Measurements from ENCODE around the gene XKR7. TPM values are rescaled to one million over a fixed set of nuclear protein-coding genes. Genes with fewer than 3 reads are reported as not detected.

XKR7 gene
- total and polyA plus RNA-seq, 10 of the 15 experiments (the other 5 are each of a cell fraction or from before 2014, with no cell fraction given): not detected

DNA sequence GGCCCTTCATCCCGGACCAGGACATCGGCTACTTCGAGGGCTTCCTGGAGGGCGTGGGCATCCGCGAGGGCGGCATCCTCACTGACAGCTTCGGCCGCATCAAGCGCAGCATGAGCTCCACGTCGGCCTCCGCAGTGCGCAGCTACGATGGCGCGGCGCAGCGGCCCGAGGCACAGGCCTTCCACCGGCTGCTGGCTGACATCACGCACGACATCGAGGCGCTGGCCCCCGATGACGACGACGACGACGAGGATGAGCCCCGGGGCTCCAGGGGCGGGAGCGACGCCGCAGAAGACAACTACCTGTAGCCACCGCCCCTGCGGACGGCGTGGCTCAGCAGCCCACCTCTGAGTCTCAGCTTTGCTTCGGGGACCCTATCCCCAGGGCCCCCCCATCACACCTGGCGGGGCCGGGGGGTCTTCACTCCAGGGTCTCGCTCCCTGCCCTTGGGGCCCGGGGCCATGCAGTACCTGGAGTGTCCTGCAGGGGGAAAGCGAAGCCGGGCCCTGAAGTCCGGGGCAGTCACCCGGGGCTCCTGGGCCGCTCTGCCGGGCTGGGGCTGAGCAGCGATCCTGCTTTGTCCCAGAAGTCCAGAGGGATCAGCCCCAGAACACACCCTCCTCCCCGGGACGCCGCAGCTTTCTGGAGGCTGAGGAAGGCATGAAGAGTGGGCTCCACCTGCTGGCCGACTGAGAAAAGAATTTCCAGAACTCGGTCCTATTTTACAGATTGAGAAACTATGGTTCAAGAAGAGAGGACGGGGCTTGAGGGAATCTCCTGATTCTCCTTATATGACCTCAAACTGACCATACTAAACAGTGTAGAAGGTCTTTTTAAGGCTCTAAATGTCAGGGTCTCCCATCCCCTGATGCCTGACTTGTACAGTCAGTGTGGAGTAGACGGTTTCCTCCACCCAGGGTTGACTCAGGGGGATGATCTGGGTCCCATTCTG is 63.3 kb downstream of the XKR7 start (continued):
- no peak for TF ChIP-seq SMAD5 (IDR thresholded peaks at IDR 0.05; ENCODE audit: low read depth)
- no peak for TF ChIP-seq RAD51 (IDR thresholded peaks at IDR 0.05)
- TF ChIP-seq JUND (IDR thresholded peaks at IDR 0.05; ENCODE audit: low read depth, low read length): no peak
- TF ChIP-seq ATF7 (IDR thresholded peaks at IDR 0.05; ENCODE audit: low read depth): no peak
- no peak for TF ChIP-seq TCF7 (IDR thresholded peaks at IDR 0.05; ENCODE audit: borderline replicate concordance)
- no peak for TF ChIP-seq CHD1 (IDR thresholded peaks at IDR 0.05; ENCODE audit: low read depth, low read length)
- TF ChIP-seq ZZZ3 (IDR thresholded peaks at IDR 0.05; ENCODE audit: control insufficient read depth, insufficient read length, low read depth): no peak
- no peak for TF ChIP-seq SIX5 (IDR thresholded peaks at IDR 0.05; ENCODE audit: low read depth, low read length, severe bottlenecking)
- TF ChIP-seq JUNB (IDR thresholded peaks at IDR 0.05): no peak
- no peak for TF ChIP-seq MYB (IDR thresholded peaks at IDR 0.05; ENCODE audit: borderline replicate concordance, low read depth, low read length)
- TF ChIP-seq ZBED1 (IDR thresholded peaks at IDR 0.05; ENCODE audit: borderline replicate concordance): no peak
- no peak for TF ChIP-seq TARDBP (IDR thresholded peaks at IDR 0.05; ENCODE audit: borderline replicate concordance)
- TF ChIP-seq, protein P1, sequence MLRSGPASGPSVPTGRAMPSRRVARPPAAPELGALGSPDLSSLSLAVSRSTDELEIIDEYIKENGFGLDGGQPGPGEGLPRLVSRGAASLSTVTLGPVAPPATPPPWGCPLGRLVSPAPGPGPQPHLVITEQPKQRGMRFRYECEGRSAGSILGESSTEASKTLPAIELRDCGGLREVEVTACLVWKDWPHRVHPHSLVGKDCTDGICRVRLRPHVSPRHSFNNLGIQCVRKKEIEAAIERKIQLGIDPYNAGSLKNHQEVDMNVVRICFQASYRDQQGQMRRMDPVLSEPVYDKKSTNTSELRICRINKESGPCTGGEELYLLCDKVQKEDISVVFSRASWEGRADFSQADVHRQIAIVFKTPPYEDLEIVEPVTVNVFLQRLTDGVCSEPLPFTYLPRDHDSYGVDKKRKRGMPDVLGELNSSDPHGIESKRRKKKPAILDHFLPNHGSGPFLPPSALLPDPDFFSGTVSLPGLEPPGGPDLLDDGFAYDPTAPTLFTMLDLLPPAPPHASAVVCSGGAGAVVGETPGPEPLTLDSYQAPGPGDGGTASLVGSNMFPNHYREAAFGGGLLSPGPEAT (IDR thresholded peaks at IDR 0.05; ENCODE audit: low read depth): 0 out of 2 replicates have a peak, but pooled peaks have one; percentile 15
- TF ChIP-seq MYC (IDR thresholded peaks at IDR 0.05; ENCODE audit: insufficient read depth, insufficient read length, insufficient replicate concordance, low read length, severe bottlenecking): no peak
- TF ChIP-seq, protein P2, sequence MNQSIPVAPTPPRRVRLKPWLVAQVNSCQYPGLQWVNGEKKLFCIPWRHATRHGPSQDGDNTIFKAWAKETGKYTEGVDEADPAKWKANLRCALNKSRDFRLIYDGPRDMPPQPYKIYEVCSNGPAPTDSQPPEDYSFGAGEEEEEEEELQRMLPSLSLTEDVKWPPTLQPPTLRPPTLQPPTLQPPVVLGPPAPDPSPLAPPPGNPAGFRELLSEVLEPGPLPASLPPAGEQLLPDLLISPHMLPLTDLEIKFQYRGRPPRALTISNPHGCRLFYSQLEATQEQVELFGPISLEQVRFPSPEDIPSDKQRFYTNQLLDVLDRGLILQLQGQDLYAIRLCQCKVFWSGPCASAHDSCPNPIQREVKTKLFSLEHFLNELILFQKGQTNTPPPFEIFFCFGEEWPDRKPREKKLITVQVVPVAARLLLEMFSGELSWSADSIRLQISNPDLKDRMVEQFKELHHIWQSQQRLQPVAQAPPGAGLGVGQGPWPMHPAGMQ (IDR thresholded peaks at IDR 0.05; ENCODE audit: borderline replicate concordance): no peak
- no peak for TF ChIP-seq HCFC1 (IDR thresholded peaks at IDR 0.05; ENCODE audit: low read length)
- TF ChIP-seq, protein P3, sequence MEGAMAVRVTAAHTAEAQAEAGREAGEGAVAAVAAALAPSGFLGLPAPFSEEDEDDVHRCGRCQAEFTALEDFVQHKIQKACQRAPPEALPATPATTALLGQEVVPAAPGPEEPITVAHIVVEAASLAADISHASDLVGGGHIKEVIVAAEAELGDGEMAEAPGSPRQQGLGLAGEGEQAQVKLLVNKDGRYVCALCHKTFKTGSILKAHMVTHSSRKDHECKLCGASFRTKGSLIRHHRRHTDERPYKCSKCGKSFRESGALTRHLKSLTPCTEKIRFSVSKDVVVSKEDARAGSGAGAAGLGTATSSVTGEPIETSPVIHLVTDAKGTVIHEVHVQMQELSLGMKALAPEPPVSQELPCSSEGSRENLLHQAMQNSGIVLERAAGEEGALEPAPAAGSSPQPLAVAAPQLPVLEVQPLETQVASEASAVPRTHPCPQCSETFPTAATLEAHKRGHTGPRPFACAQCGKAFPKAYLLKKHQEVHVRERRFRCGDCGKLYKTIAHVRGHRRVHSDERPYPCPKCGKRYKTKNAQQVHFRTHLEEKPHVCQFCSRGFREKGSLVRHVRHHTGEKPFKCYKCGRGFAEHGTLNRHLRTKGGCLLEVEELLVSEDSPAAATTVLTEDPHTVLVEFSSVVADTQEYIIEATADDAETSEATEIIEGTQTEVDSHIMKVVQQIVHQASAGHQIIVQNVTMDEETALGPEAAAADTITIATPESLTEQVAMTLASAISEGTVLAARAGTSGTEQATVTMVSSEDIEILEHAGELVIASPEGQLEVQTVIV (IDR thresholded peaks at IDR 0.05; ENCODE audit: borderline replicate concordance, partially characterized antibody): no peak
- TF ChIP-seq IKZF2 (IDR thresholded peaks at IDR 0.05): peak in 1 of 2 experiments; percentile 39; a peak in 1 of 4 replicates
- TF ChIP-seq, protein P4, sequence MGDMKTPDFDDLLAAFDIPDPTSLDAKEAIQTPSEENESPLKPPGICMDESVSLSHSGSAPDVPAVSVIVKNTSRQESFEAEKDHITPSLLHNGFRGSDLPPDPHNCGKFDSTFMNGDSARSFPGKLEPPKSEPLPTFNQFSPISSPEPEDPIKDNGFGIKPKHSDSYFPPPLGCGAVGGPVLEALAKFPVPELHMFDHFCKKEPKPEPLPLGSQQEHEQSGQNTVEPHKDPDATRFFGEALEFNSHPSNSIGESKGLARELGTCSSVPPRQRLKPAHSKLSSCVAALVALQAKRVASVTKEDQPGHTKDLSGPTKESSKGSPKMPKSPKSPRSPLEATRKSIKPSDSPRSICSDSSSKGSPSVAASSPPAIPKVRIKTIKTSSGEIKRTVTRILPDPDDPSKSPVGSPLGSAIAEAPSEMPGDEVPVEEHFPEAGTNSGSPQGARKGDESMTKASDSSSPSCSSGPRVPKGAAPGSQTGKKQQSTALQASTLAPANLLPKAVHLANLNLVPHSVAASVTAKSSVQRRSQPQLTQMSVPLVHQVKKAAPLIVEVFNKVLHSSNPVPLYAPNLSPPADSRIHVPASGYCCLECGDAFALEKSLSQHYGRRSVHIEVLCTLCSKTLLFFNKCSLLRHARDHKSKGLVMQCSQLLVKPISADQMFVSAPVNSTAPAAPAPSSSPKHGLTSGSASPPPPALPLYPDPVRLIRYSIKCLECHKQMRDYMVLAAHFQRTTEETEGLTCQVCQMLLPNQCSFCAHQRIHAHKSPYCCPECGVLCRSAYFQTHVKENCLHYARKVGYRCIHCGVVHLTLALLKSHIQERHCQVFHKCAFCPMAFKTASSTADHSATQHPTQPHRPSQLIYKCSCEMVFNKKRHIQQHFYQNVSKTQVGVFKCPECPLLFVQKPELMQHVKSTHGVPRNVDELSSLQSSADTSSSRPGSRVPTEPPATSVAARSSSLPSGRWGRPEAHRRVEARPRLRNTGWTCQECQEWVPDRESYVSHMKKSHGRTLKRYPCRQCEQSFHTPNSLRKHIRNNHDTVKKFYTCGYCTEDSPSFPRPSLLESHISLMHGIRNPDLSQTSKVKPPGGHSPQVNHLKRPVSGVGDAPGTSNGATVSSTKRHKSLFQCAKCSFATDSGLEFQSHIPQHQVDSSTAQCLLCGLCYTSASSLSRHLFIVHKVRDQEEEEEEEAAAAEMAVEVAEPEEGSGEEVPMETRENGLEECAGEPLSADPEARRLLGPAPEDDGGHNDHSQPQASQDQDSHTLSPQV (IDR thresholded peaks at IDR 0.05): peak; percentile 90
- TF ChIP-seq RELA (IDR thresholded peaks at IDR 0.05; ENCODE audit: borderline replicate concordance, partially characterized antibody): no peak
- TF ChIP-seq POLR2AphosphoS2 (IDR thresholded peaks at IDR 0.05; ENCODE audit: low read depth, low read length): no peak

Measured in GM12878 (cell line).